Measurements from ENCODE around the gene EIF4E2. TPM values are rescaled to one million over a fixed set of nuclear protein-coding genes. Genes with fewer than 3 reads are reported as not detected.
"Not testable (repeated sequence)": the region's sequence is repeated elsewhere in the genome, so short reads cannot be mapped to it uniquely, and the experiment has no call there.

The EIF4E2 gene
- total RNA-seq, 1 donor from 2014 or later: 79.3 TPM

DNA sequence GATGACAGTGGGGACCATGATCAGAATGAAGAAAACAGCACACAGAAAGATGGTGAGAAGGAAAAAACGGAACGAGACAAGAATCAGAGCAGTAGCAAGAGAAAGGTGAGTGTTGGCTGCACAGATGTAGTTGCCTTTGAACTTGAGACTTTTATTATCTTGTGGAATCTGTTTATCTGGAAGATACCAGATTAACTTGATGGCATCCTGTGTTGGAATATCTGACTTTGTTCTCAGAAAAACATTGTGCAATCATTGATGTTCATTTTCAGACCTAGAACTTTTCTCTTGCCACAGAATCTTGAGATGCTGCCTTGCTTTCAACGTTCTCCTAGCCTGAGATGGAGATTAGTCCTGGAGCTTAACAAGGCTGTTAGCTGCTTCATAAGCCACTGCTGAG, 5.9 kb downstream of the EIF4E2 start:
- intact Hi-C loops (cut with micrococcal nuclease): no loop called here

- intact Hi-C loops (cut with micrococcal nuclease): no loop called here
These were observed 12.1 kb downstream of the EIF4E2 start for GRCh38 chr2:232562515-232563151.

- intact Hi-C loops (cut with micrococcal nuclease): no loop called here
These were observed 13.1 kb downstream of the EIF4E2 start for GRCh38 chr2:232563580-232563979.

GRCh38 chr2:232567721-232568120, 17.2 kb downstream of the EIF4E2 start:
- intact Hi-C loops (cut with micrococcal nuclease): no loop called here

GRCh38 chr2:232568161-232568560, 17.7 kb downstream of the EIF4E2 start:
- intact Hi-C loops (cut with micrococcal nuclease): no loop called here

GRCh38 chr2:232569541-232569940, 19.1 kb downstream of the EIF4E2 start:
- intact Hi-C loops (cut with micrococcal nuclease): no loop called here

DNA sequence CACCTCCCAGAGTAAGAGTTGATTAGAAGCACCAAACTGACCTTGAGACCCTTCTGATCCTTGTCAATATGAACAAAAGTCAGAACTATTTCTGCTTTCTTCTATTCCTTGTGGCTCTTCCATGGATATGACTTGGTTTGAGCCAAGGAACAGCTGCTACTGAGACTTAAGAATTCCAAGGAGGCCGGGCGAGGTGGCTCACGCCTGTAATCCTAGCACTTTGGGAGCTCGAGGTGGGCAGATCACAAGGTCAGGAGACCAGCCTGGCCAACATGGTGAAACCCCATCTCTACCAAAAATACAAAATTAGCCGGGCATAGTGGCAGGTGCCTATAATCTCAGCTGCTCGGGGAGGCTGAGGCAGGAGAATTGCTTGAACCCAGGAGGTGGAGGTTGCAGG, 20.0 kb downstream of the EIF4E2 start:
- intact Hi-C loops (cut with micrococcal nuclease): not testable (repeated sequence)

DNA sequence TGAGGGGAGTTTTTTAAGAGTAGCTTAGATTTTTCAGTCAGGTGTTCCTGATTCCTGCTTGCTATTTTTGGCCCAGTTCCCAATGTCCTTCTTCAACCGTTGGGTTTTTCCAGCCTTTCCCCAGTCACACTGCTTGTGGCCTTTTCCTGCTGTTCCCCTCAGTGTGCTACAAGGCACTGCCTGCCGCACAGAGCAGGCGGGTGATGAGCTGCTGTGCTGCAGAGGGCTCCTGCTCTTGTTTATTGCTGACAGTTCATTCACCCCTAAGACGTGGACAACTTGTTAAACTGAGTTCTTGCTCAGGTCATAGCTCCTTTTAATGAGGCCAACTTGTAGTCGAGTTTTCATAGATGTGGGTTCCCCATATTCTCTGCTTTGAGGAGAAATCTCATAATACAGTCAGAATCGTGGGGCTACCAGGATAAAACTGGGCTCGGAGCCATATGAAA, 20.6 kb downstream of the EIF4E2 start:
- intact Hi-C loops (cut with micrococcal nuclease): no loop called here

- intact Hi-C loops (cut with micrococcal nuclease): no loop called here
These were observed 22.6 kb downstream of the EIF4E2 start for GRCh38 chr2:232573042-232573441.

DNA sequence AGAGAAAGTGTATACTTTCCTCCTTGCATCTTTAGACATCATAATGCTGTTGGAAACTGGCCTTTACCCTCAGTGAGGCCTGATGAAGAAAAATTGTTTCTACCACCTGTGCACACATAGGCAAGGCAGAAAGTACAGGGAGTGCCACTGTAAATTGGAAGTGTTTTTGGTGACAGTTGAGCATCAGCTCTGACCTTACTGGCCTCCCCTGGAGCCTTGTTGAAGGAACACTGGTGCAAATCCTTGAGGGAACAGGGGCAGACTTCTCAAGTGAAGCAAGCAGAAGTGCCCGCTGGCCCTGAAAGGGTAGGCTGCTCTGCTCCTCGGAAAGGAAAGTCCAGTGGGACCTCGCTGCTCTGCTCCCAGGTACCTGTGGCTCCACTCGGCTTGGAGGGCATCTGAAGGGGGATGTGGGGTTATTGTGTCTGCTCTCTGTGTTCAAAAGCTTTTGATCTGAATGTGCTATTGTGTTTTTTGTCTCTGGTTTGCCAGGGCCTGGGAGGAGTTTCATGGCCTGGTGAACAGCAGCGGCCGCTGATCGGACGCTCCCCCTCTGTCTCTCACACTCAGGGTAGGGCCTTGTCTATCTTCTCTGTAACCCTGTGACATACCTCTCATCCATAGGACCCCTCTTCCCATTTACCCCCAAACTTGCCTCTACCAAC, 23.4 kb downstream of the EIF4E2 start:
- intact Hi-C loops (cut with micrococcal nuclease): no loop called here

DNA sequence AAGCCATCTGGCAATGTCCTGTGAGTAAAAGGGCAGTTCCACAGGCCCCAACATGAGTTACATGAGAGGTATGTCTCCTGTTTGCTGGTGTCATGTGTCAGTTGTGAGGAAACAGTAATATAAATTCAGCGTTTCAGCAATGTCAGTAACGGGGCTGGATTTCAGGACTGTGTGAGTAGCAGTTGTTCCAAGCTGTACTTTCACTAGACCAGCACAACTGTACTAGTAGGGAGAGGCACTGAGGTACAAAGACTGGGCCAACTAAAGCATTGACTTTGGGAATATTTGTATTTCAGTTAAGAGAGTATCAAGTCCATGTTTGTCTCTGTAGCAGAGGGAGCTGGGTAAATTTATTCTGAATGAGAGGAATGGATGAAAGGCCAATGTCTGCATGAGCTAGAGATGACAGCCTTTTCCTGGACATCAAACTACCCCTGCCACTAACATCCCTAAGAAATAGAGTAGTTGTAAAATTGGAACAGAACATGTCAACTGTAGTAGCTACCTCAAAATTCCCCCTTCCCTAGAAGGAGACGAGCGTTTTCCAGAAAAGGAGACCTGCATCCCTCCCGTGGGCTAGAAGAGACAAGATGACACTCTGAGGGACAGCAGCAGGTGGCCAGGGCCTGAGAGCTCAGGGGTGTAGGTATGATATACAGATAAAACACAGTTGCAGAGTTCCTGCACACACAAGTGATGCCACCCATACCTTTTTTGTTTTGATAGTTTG, 24.4 kb downstream of the EIF4E2 start:
- intact Hi-C loops (cut with micrococcal nuclease): no loop called here

GRCh38 chr2:232575404-232575746, 24.9 kb downstream of the EIF4E2 start:
- intact Hi-C loops (cut with micrococcal nuclease): no loop called here

- intact Hi-C loops (cut with micrococcal nuclease): no loop called here
These were observed 26.5 kb downstream of the EIF4E2 start for GRCh38 chr2:232576995-232577394.

DNA sequence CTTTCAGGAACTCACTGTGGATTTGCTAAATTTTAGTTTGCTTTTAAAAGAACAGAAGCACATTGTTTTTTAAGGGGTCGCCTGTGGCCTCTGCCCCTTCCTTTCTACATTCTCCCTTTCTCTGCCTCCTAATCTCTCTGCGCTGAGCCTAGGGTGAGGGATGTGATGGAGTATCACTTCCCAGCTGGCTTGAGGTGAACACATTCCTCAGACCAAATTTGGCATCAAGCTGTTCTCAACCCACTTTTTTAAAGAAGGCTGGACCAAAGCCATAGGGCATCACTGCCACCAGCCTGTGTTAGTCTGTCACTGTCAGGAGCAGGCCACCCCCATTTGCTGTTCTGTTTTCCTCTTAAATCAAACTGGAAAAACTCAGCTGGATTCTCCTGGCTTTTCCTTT, 27.4 kb downstream of the EIF4E2 start:
- intact Hi-C loops (cut with micrococcal nuclease): no loop called here

GRCh38 chr2:232578626-232579025, 28.1 kb downstream of the EIF4E2 start:
- intact Hi-C loops (cut with micrococcal nuclease): no loop called here

GRCh38 chr2:232580648-232580981, 30.1 kb downstream of the EIF4E2 start:
- intact Hi-C loops (cut with micrococcal nuclease): no loop called here

DNA sequence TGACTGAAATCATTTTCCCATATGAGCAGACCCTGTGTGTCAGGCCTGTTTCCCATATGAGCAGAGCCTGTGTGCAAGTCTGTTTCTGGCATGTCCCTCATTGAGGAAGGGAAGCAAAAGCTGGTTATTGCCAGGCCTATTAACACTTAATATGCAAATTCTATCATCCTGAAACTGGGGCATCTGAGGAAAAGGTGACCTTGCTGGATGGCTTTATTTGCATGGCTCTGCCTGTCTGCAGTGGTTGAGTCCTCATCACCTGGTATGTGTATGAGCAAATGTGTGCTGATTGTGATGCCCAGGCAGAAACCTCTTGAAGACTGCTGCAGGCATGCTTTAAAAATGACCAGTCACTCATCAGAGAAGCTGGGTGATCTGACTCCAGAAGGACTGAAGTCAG, 31.2 kb downstream of the EIF4E2 start:
- intact Hi-C loops (cut with micrococcal nuclease): no loop called here

DNA sequence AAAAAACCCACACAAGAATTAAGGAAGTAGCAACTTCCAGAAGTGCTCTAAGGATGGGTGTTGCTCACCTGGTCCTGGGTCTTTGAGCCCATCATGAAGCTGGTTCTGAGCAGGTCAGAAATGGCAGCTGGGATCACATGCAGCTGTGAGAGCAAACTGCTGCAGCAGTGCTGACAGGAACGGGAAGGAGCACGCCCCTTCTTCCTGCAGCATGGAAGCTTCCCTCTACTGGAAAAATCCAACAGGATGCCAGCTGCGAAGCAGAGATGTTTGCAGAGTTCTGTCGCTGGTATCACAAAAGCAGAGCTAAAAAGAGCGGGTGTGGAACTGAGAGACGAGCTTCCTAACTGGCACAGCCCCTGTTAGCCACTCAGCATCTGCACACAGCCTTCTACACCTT, 33.7 kb downstream of the EIF4E2 start:
- intact Hi-C loops (cut with micrococcal nuclease): no loop called here

DNA sequence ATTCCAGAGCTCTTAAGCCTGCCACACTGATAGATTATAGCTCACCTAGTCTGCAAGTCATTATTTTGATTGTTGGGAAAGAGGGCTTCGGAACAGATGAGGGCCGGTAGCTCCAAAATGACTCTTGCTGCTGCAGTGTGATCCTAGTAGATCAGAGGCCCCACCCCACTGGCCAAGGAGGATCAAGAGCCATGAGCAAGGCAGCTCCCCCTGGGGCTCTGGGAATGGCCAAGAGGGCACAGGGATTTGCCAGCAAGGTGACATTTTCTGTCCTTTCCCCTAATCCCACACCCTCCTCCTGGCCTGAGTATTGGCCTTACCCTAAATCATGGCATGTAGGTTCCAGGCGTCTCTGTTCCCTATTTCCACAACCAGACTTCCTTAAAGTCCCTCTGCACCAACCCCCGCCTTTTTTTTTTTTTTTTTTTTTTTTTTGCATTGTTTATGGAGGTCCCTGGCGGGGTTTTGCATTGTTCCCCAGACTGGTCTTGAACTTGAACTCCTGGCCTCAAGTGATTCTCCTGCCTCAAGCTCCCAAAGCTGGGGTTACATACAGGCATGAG, 36.5 kb downstream of the EIF4E2 start:
- intact Hi-C loops (cut with micrococcal nuclease): no loop called here

- intact Hi-C loops (cut with micrococcal nuclease): no loop called here
These were observed 37.0 kb downstream of the EIF4E2 start for GRCh38 chr2:232587512-232587911.

DNA sequence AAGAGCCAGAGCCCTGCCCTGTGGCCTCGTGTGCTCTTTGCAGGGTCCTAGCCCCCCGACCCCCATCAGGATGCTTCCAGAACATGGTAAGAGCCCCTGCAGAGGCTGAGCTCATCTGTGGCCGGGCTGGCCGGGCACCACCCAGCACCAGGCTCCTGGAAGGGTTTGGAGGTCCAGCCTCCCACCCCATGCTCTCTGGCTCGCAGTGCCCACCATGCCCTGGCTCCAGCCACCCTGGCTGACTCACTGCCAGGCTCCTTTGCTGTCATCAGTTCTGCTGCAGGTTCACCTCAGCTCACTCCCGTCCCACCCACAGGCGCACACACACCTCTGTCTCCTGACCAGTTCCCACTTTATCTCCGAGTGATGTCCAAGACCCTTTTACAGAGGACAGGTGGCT, 37.5 kb downstream of the EIF4E2 start:
- intact Hi-C loops (cut with micrococcal nuclease): no loop called here
